Measurements from ENCODE around the gene RAB3GAP1. TPM values are rescaled to one million over a fixed set of nuclear protein-coding genes. Genes with fewer than 3 reads are reported as not detected.
"Not testable (repeated sequence)": the region's sequence is repeated elsewhere in the genome, so short reads cannot be mapped to it uniquely, and the experiment has no call there.

Gene RAB3GAP1
- total and polyA plus RNA-seq, 3 donors from 2014 or later, result 39.9 to 45.9 (median 40.5) TPM

DNA sequence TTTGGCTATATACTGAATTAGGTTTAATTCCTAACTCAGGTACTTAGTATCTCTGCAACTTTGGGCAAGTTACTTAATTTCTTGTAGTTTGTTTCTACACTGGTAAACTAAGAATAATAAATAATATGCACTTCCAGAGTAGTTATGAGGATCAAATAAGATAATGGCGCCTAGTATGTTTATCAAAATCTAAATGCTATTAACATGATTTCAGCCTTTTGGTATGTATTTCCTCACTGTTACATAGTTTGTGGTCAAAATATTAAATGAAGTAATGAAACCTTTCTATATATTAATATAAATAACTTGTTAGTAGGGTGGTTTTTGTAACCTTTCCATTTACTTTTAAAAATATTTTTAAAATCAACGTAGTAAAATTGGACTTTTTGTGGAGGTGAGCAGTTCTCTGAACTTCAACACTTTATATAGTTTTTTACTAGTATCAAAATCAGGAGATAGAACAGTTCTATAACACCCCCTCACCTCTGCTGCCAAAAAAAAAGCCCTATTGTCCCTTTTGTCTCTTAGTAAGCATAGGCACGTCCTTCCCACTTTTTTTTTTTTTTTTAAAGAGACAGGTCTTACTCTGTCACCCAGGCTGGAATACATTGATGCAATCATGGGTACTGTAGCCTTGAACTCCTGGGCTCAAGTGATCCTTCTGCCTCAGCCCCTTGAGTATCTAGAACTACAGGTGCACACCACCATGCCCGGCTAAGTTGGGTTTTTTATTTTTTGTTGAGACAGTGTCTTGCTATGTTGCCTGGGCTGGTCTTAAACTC, 44.8 kb downstream of the RAB3GAP1 start:
- Histone ChIP-seq H3K36me3 (ENCODE audit: low read depth, missing control alignments) (no peaks in the 10 kb centered on the region), H3K4me3 (no peak overlapping the region), H3K9me3 (no peaks in the 10 kb centered on the region), H3K27ac (no peak overlapping the region), H3K27me3 (no peaks in the 10 kb centered on the region), H3K4me1 (no peaks in the 10 kb centered on the region)
- intact Hi-C loops (cut with DNase I; ENCODE audit: low total_unique reads), result no loop called here
- TF ChIP-seq, protein P1, sequence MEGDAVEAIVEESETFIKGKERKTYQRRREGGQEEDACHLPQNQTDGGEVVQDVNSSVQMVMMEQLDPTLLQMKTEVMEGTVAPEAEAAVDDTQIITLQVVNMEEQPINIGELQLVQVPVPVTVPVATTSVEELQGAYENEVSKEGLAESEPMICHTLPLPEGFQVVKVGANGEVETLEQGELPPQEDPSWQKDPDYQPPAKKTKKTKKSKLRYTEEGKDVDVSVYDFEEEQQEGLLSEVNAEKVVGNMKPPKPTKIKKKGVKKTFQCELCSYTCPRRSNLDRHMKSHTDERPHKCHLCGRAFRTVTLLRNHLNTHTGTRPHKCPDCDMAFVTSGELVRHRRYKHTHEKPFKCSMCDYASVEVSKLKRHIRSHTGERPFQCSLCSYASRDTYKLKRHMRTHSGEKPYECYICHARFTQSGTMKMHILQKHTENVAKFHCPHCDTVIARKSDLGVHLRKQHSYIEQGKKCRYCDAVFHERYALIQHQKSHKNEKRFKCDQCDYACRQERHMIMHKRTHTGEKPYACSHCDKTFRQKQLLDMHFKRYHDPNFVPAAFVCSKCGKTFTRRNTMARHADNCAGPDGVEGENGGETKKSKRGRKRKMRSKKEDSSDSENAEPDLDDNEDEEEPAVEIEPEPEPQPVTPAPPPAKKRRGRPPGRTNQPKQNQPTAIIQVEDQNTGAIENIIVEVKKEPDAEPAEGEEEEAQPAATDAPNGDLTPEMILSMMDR (IDR thresholded peaks at IDR 0.05), result no peak
- no peak for TF ChIP-seq POLR2A (IDR thresholded peaks at IDR 0.05)
- no peak for DNase-seq
- 75 to 79% methylated on average over 4 of the region's 4 CpGs for WGBS, 2 donors

GRCh38 chr2:135097532-135098231, 45.6 kb downstream of the RAB3GAP1 start:
- intact Hi-C loops (cut with DNase I; ENCODE audit: low total_unique reads), result no loop called here
- Histone ChIP-seq H3K27me3 (no peaks in the 10 kb centered on the region), H3K9me3 (no peaks in the 10 kb centered on the region), H3K27ac (no peak overlapping the region), H3K36me3 (ENCODE audit: low read depth, missing control alignments) (no peaks in the 10 kb centered on the region), H3K4me3 (no peak overlapping the region), H3K4me1 (no peaks in the 10 kb centered on the region)
- DNase-seq, result no peak
- TF ChIP-seq, protein P1 (IDR thresholded peaks at IDR 0.05), result no peak
- no peak for TF ChIP-seq POLR2A (IDR thresholded peaks at IDR 0.05)
- 97 to 98% methylated on average over 2 of the region's 2 CpGs for WGBS, 2 donors

GRCh38 chr2:135099802-135100483, 47.9 kb downstream of the RAB3GAP1 start:
- Histone ChIP-seq H3K9me3 (no peaks in the 10 kb centered on the region), H3K4me1 (no peaks in the 10 kb centered on the region), H3K4me3 (no peak overlapping the region), H3K27ac (no peak overlapping the region), H3K27me3 (no peaks in the 10 kb centered on the region), H3K36me3 (ENCODE audit: low read depth, missing control alignments) (no peaks in the 10 kb centered on the region)
- intact Hi-C loops (cut with DNase I; ENCODE audit: low total_unique reads), result no loop called here
- no peak for DNase-seq
- 79 to 88% methylated on average over 5 of the region's 5 CpGs for WGBS, 2 donors
- no peak for TF ChIP-seq POLR2A (IDR thresholded peaks at IDR 0.05)
- TF ChIP-seq, protein P1 (IDR thresholded peaks at IDR 0.05), result no peak

DNA sequence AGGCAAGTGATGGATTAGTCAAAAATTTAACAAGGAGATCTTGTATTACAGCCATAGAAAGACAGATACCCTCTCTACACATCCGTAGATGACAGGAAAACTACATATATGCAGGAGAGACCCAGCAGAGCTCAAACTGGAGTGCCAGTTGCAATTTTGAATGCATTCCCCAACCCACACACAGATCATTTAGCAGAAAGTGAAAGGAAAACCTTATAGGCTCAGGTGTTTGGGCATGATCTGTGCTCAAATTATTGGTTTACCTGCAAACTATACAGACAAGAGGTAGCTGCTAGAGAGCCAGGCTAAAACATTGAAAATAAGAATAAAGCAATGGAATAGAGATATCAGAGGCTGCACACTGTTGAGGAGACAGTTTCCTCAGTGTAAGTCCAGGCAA, 51.8 kb downstream of the RAB3GAP1 start:
- TF ChIP-seq, protein P1 (IDR thresholded peaks at IDR 0.05), result no peak
- no peak for TF ChIP-seq POLR2A (IDR thresholded peaks at IDR 0.05)
- no peaks in the 10 kb centered on the region for H3K36me3 ChIP-seq (ENCODE audit: low read depth, missing control alignments)
- no peak for DNase-seq
- no peak overlapping the region for H3K4me3 ChIP-seq
- intact Hi-C loops (cut with DNase I; ENCODE audit: low total_unique reads), result no loop called here
- H3K27ac ChIP-seq, result no peak overlapping the region
- no peaks in the 10 kb centered on the region for H3K27me3 ChIP-seq
- WGBS, 2 donors, result 58 to 80% methylated on average over 1 of the region's 1 CpG
- H3K4me1 ChIP-seq, result no peaks in the 10 kb centered on the region
- H3K9me3 ChIP-seq, result no peaks in the 10 kb centered on the region

DNA sequence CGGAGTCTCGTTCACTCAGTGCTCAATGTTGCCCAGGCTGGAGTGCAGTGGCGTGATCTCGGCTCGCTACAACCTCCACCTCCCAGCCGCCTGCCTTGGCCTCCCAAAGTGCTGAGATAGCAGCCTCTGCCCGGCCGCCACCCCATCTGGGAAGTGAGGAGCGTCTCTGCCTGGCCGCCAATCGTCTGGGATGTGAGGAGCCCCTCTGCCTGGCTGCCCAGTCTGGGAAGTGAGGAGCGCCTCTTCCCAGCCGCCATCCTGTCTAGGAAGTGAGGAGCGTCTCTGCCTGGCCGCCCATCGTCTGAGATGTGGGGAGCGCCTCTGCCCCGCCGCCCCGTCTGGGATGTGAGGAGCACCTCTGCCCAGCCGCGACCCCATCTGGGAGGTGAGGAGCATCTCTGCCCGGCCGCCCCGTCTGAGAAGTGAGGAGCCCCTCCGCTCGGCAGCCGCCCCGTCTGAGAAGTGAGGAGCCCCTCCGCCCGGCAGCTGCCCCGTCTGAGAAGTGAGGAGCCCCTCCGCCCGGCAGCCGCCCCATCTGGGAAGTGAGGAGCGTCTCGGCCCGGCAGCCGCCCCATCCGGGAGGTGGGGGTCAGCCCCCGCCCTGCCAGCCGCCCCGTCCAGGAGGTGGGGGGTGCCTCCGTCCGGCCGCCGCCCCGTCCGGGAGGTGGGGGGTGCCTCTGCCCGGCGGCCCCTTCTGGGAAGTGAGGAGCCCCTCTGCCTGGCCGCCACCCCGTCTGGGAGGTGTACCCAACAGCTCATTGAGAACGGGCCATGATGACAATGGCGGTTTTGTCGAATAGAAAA, 53.6 kb downstream of the RAB3GAP1 start:
- H3K36me3 ChIP-seq (ENCODE audit: low read depth, missing control alignments); H3K27me3 ChIP-seq; DNase-seq; H3K4me3 ChIP-seq; H3K27ac ChIP-seq; intact Hi-C loops (cut with DNase I; ENCODE audit: low total_unique reads); H3K4me1 ChIP-seq; H3K9me3 ChIP-seq: not testable (repeated sequence)
- WGBS, 2 donors, result 70 to 87% methylated on average over 10 to 56 of the region's 56 CpGs

Data from testis (tissue), 3 donors.